RCC 7860 (cell line): ENCODE measurements around the gene OASL.
"Not testable (repeated sequence)": the region's sequence is repeated elsewhere in the genome, so short reads cannot be mapped to it uniquely, and the experiment has no call there.

Source experiments
- DNase-seq: peaks from one replicate; pipeline ENCODE4 v3.0.0-alpha.2; 2015; ENCODE audit warnings: low spot score
- FAIRE-seq: peaks from 2 replicates; lab custom pipeline; 2012; peaks lifted over from hg19 to GRCh38; lab: Jason Lieb, UNC

The OASL gene, protein sequence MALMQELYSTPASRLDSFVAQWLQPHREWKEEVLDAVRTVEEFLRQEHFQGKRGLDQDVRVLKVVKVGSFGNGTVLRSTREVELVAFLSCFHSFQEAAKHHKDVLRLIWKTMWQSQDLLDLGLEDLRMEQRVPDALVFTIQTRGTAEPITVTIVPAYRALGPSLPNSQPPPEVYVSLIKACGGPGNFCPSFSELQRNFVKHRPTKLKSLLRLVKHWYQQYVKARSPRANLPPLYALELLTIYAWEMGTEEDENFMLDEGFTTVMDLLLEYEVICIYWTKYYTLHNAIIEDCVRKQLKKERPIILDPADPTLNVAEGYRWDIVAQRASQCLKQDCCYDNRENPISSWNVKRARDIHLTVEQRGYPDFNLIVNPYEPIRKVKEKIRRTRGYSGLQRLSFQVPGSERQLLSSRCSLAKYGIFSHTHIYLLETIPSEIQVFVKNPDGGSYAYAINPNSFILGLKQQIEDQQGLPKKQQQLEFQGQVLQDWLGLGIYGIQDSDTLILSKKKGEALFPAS

DNA sequence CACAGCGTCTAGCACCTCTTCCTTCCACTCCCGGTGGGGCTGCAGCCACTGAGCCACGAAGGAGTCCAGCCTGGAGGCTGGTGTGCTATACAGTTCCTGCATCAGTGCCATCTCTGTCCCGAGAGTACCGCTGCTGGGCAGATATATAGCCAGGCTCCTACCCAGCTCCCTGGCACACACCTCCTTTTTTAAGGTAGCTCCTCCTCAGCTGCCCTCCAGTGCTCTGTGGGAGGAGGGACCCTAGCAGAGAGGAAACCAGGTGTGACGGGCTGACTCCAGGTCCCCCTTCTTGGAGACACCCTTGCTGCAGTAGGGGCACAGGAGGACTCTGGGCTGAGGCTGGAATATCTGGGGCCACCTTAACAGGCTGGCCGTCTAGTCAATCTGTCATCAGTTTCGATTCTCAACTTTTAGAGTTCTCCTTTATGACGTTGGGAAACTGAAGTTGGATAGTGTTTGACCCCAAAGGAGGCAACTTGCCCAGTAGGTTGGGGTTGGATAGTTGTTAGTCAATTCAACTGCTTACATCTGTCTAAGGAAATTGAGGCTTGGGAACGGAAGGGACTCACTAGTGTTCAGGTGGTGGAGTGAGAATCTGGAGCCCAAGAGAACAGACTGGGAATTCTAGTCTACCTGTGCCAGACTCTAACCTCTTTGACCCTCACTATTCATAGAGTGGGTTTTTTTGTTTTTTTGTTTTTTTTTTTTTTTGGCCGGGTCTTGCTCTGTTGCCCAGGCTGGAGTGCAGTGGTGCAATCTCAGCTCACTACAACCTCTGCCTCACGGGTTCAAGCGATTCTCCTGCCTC lies at the start of gene OASL:
OASL (minus strand) TSS at position 386 of the 808 bp plus-strand sequence; CDS start at position 111, 275 bp downstream.
- DNase-seq = no peak

DNA sequence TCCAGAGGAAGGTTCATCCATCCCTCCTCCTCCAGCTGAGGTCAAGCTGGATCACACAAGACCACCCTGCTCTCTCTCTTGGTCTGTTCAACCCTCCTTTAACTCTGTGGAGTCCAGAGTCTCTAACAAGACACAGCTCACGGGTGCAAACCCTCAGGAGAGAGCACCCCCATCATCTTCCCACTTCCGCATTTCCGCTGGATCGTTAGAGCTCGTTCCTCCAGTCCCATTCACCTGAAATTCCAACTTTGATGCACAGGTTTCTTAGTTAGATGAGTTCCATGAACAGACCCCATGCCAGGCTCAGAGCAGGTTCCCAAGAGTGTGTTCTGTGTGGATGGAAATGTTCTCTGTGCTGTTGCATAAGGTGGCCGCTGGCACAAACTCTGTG lies 49.1 kb upstream of the OASL start:
- DNase-seq (no peak), FAIRE-seq (no peak)

More for the DNA sequence above, at the start of gene OASL:
- FAIRE-seq = no peak

DNA sequence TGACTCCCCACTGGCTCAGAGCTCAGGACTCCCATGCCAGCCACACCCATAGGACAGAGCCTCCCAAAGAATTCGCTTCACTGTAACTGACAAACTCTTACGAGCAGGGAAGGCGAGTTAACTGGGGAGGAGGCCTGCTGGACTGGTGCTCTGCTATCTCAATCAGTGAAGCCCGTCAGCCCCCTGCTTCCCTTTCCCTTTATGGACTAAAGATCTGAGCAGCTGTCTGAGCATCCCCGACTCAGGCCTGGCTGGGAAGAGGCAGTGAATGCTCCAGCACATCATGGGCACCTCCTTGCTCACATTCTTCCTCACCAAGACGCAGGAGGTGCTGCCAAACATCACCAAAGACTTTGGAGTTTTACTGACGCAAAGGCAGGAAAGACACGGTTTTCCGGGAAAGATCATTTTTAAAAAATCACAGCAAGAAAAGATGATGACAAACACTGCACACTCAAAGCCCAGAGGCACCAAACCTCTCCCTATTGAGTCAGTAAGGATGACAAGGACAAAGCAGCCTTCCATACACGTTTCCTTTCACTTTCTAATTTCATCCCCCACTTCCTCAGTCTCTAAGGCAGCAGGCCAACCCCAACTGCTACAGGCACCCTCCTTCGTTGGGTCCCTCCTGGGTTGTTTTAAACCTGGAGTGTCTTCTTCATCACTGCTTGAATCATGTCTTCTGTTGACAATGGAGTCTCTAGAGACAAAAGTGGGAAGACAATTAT lies 48.6 kb upstream of the OASL start:
- FAIRE-seq (no peak), DNase-seq (no peak)

DNA sequence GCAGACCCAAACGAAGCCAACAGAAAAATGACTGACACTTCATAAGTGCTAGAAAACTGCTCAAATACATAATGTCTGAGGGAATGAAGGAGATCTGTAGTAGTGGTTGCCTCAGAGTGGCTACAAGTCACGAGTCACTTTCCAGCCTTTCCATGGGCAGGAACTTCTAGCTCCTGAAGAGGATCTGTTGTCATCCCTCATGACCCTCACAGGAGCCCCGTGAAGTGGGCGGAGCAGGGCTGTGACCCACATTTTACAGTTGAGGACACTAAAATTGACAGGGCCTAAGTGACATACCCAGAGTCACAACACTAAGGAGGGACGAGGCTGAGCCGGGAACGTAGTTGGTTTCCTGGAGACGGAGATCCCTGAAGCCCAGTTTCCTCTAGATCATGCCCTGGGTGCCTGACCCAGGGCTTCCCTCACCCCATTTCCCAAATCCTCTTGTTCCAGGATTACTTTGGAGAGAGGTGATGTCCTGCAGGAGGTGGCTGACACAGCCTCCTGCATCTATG lies 47.8 kb upstream of the OASL start:
- DNase-seq = no peak
- FAIRE-seq = no peak

DNA sequence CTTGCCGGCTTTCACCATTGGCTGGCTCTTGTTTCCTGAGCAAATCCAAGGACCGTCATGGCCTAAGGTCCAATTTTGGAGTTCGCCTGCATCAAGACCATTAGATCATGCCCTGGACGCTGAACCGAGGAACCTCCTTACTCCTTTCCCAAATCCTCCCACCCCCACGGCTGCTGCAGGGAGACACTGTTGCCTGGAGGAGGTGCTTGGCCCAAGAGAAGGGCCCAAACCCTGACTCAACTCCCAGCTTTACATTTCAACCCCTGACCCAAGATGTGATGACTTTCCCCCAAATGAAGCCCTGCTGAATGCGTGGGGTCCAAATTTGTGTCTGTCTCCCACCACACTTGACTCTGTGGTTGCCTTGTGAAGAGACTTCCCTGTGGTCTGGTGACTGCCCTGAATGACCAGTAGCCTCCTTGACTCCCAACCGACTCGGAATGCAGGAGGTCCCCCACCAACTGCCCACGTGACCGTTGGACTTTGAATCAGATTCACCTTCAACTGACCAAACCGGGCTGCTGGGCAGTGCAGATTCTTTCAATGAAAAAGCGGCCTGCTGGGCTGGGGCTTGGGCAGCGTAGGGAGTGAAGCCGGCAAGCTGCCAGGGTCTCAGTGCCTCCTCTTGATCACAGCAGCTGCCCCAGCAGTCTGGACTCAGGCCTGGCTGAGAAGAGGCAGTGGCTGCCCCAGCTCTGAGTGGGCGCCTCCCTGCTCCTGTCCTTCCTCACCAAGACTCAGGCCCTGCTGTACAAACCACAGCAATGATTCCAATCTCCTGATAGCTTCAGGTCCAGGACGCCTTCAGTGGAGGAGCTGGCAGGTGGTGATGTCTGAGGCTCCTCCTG lies 46.7 kb upstream of the OASL start:
- no peak for DNase-seq
- no peak for FAIRE-seq

DNA sequence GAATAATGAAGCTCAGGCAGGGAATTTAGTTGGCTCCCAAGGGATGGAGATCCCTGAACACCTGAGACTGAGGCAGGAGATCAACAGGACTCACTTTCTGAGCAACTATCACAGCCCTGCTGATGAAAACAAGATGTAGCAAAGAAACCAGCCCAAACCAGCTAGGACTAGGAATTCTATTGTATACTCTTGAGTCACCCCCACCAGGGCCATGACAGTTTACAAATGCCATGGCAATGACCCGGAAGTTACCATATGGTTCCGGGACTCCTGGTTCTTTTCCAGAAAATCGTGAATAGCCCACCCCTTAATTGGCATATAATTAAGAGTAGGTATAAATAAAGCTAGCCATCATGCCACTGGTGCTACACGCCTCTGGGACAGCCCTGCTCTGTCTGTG lies 46.0 kb upstream of the OASL start:
- DNase-seq (no peak), FAIRE-seq (no peak)

DNA sequence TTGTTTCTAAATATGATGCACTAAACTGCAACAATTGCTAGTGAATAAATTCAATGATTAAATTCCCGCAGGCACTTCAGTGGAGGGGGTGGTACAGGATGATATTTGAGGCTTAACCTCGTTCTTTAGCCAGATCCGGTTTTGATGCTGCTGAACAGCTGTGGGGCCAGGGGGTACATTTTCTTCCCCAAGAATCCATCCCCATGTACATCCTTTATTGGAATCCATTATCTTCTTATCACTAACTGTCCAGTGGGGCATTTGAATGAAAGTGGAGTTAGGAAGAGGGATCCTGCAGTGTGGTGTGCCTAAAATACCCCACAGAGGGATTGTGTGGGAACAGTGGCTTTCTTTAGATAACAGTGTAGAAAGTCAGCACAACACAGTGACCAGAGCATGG lies 45.2 kb upstream of the OASL start:
- DNase-seq (no peak), FAIRE-seq (no peak)

DNA sequence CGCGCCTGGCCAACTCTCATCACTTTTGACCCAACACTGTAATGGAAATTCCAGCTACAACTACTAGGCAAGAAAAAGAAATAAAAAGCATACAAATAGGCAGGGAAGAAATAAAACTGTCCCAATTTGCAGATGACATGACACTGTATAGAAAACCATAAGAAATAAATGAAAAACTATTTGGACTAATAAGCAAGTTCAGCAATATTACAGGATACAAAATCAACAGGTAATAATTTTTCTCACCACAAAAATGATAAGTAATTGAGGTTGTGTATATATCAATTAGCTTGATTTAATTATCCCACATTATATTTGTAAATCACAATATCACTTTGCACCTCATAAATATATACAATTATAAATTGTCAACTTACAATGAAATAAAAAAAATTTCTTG lies 41.9 kb upstream of the OASL start:
- FAIRE-seq (no peak), DNase-seq (no peak)

DNA sequence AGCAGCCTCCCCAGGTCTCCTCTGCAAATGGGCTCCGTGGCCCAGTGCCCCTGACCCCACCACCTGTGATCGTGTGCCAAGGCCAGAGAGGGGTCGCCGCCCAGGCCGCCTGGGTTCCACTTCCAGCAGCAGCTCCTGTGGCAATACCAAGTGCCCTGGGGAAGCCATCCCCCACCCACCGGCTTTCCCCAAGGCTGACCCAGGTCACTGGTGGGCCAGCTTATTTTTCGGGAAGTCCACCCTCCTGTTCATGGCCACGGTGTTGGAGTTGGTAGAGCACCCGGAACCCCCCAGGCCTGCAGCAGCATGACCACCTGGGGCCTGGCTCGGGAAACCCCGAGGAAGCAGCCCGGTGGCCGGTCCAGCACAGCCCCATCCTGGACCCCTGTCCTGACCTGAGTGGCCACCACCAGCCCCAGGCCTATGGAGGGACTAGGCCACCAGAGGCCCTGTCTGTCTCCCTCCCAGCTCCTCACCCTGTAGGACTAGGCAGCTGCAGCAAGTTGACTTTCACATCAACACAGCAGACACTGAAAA lies 40.8 kb upstream of the OASL start:
- FAIRE-seq (no peak), DNase-seq (no peak)

DNA sequence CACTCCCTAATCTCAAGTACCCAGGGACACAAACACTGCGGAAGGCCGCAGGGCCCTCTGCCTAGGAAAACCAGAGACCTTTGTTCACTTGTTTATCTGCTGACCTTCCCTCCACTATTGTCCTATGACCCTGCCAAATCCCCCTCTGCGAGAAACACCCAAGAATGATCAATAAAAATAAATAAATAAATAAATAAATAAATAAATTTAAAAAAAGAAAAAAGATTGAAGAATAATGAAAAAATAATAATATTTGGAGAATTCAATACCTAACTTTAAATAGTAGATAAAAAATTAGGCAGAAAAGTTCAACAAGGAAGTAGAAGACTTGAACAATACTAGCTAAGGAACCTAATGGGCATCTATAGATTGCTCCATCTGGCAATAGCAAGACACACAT lies 38.4 kb upstream of the OASL start:
- not testable (repeated sequence) for DNase-seq, FAIRE-seq

DNA sequence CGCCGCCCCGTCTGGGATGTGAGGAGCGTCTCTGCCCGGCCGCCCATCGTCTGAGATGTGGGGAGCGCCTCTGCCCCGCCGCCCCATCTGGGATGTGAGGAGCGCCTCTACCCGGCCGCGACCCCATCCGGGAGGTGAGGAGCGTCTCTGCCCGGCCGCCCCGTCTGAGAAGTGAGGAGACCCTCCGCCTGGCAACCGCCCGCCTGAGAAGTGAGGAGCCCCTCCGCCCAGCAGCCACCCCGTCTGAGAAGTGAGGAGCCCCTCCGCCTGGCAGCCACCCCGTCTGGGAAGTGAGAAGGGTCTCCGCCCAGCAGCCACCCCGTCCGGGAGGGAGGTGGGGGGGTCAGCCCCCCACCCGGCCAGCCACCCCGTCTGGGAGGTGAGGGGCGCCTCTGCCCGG lies 36.9 kb upstream of the OASL start:
- FAIRE-seq, DNase-seq: not testable (repeated sequence)

DNA sequence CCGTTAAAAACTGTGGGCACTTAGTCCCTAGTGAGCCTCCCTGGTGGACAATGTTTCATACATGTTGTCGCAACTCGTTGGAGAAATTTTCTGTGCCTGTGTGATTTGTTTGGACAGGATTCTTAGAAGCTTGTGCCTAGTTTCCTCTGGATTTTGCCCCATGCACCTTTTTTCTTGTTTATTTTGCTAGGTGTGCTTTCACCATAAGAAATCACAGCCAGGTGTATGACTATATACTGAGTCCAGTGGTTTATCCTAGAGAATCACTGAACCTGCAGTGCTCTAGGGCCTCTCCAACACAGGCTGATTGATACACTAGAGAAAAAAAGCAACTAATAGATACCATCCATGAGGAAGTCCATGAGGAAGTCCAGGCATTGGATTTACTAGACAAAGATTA lies 33.1 kb upstream of the OASL start:
- no peak for FAIRE-seq
- no peak for DNase-seq

DNA sequence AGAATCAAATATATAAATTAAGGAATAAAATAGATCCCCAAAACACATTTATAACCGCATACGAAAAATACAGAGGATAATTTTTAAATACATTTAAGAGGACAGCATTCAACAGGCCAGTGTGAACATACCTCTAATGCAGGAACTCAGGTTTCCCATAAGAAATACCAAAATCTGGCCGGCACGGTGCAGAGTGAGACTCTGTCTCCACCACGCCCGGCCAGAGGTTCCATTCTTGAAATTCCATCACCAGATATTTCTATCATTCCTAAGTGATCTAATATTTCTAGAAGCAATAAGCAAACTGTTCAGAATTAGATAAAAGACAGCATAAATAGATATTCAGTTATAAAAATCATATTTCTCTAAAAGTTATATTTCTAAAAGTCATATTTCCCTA lies 30.2 kb upstream of the OASL start:
- DNase-seq = no peak
- FAIRE-seq = no peak

DNA sequence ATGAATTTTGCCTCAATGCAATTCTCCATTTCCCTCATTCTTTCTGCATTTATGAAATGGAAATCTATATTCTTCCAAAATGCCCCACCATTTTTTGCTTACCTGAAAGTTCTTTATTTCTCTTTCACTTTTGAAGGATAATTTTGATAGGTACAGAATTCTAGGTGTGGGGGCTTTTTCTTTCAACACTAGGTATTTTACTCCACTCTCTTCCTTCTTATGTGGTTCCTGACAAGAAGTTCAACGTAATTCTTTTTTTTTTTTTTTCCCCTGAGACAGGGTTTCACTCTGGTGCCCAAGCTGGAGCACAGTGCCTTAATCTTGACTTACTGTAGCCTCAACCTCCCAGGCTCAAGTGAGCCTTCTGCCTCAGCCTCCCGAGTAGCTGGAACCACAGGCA lies 26.3 kb upstream of the OASL start:
- FAIRE-seq = no peak
- no peak for DNase-seq

DNA sequence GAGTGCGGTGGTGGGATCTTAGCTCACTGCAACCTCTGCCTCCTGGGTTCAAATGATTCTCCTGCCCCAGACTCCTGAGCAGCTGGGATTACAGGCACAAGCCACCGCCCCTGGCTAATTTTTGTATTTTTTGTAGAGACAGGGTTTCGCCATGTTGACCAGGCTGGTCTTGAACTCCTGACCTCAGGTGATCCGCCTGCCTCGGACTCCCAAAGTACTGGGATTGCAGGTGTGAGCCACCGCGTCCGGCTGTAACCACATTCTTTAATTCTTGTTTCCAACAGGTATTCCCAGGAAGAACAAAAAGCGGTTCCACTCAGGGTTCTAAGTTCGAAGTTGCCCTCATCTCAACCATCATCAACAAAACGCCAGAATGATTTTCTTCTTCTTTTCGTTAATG lies 25.5 kb upstream of the OASL start:
- not testable (repeated sequence) for FAIRE-seq, DNase-seq

DNA sequence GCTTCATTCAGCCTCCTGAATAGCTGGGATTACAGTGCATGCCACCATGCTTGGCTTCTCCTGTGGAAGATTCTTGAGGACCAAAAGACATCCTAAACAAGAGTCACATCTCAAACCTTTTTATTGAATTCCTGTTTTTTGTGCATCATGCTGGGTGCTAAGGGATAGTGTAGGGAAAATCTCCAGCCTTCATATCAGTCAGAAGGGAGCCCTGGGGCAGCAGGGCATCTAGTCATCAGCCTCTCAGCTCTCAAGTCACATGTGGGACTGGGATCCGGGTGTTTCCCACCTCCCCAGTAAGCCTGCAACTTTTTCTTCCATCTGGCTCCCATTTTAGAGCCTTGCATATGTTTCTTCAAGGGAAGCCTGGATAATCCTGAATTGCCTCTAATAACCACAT lies 25.1 kb upstream of the OASL start:
- FAIRE-seq = no peak
- DNase-seq = no peak

DNA sequence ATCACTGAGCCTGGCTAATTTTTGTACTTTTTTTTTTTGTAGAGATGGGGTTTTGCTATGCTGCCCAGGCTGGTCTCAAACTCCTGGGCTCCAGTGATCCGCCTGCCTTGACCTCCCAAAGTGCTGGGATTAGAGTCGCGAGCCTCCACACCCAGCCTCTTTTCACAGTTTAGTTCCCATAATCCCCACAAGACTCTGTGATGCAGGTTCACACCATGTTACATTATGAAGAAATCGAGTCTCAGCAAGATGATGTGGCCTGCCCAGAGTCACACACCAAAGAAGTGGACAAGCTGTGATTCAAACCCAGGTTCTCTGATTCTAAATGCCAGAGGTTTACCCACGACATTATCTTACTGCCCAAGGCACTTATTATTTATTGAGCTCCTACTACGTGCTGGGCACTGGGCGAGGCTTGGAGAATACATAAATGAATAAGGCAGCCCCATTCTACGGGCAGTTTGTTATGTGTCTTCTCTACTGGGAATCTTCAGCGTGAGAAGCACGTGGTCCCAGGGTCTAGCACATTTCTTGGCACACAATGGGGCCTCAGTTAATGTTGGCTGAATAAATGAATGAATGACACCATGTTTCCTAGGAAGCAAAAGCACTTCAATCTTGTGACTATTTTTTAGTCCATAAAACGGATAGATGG lies 23.5 kb upstream of the OASL start:
- DNase-seq (no peak), FAIRE-seq (no peak)

DNA sequence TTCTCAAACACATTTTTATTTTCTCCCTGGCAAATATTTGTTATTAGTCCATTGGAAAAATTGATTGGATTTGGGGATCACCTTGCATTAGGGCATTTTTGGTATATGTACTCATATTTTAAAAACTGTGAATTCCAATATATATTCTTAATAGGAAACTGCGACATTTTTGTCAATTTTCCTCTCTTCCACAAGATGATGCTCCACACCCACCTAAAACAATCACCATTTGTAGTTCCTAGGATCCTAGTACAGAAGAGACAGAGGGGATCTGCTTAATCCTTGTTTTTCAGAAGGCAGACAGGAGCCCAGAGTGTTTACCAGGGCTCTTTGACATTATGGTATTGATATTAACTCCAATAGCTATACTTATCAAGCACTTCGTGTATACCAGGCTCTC lies 22.8 kb upstream of the OASL start:
- no peak for FAIRE-seq
- no peak for DNase-seq
